ENCODE data around the gene ACRV1.
A peak's percentile ranks its signal among the peaks of the same experiment; 100 is the strongest.

Gene ACRV1

GRCh38 chr11:125624756-125625213 lies 55.9 kb downstream of the ACRV1 start, which contains the start of gene CHEK1:
Gene CHEK1, plus strand, starts transcription at chr11:125625163. Its CDS starts 1,606 bp downstream, at chr11:125626769.
- no peaks in the 10 kb centered on the region for H3K27me3 ChIP-seq (ENCODE audit: control insufficient read depth in 1 of 2, insufficient read depth in 2 of 2, low read length in 2 of 2)
- H3K27ac ChIP-seq (ENCODE audit: low read length), result peak within 1 kb of the TSS; percentile 90
- peaks cover 16% of the 10 kb centered on the region for H3K4me1 ChIP-seq (ENCODE audit: control insufficient read depth, insufficient read depth, low read length)
- H3K36me3 ChIP-seq (ENCODE audit: control insufficient read depth in 2 of 2, insufficient read depth in 2 of 2, low read length in 2 of 2), result peaks cover 8 to 18% of the 10 kb centered on the region in 2 donors
- peak within 1 kb of the TSS; percentile 88 to 91 for H3K4me3 ChIP-seq (ENCODE audit: low read length in 2 of 2)
- H3K9me3 ChIP-seq (ENCODE audit: control insufficient read depth in 2 of 2, low read length in 2 of 2), result no peaks in the 10 kb centered on the region
- H3K9ac ChIP-seq (ENCODE audit: low read length in 2 of 2), result peak within 1 kb of the TSS; percentile 77 to 89

DNA sequence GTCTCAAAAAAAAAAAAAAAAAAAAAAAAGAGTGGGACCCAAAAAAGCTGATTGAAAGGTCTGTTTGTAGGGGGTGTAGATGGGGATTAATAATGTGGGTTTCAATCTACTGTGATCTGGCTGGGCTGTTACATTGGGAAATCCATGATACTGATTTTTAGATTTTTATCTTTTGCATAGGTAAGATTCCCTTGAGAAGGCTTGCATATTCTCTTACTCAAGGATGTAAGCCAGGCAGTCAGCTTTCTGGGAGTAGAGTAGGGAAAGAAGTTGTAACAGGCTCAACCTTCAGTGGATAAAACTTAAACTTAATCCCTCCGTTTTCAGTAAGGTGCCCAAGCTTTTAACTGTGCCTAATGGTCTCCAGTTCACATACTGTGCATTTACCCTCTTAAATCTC lies 57.6 kb downstream of the ACRV1 start:
- Histone ChIP-seq H3K9ac (ENCODE audit: low read length in 2 of 2) (no peak overlapping the region), H3K27ac (ENCODE audit: low read length) (no peak overlapping the region), H3K36me3 (ENCODE audit: control insufficient read depth in 2 of 2, insufficient read depth in 2 of 2, low read length in 2 of 2) (peaks cover 19 to 32% of the 10 kb centered on the region in 2 donors), H3K4me3 (ENCODE audit: low read length in 2 of 2) (no peak overlapping the region), H3K27me3 (ENCODE audit: control insufficient read depth in 1 of 2, insufficient read depth in 2 of 2, low read length in 2 of 2) (no peaks in the 10 kb centered on the region), H3K4me1 (ENCODE audit: control insufficient read depth, insufficient read depth, low read length) (peaks cover 16% of the 10 kb centered on the region), H3K9me3 (ENCODE audit: control insufficient read depth in 2 of 2, low read length in 2 of 2) (no peaks in the 10 kb centered on the region)

DNA sequence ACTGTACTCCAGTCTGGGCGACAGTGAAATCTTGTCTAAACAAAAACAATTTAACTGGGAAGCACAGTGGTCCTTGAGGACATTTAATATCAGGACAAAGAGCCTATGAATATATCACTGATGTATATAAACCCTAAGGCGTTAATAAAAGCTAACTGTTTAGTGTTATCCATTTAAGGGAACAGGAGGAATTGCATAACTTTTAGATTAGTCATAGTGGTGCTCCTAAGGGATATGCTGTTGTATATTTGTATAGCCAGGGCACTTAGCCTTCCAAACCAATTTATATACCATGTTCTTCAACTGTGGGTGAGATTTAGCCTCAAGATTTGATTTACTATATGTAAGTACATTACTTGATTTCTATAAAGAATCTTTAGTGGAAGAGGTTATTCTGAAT lies 58.7 kb downstream of the ACRV1 start:
- Histone ChIP-seq H3K9me3 (ENCODE audit: control insufficient read depth in 2 of 2, low read length in 2 of 2) (no peaks in the 10 kb centered on the region), H3K36me3 (ENCODE audit: control insufficient read depth in 2 of 2, insufficient read depth in 2 of 2, low read length in 2 of 2) (peaks cover 24 to 42% of the 10 kb centered on the region in 2 donors), H3K4me1 (ENCODE audit: control insufficient read depth, insufficient read depth, low read length) (peaks cover 16% of the 10 kb centered on the region), H3K27me3 (ENCODE audit: control insufficient read depth in 1 of 2, insufficient read depth in 2 of 2, low read length in 2 of 2) (no peaks in the 10 kb centered on the region), H3K9ac (ENCODE audit: low read length in 2 of 2) (peak overlapping the region in 1 of 2 donors; percentile 32), H3K27ac (ENCODE audit: low read length) (no peak overlapping the region), H3K4me3 (ENCODE audit: low read length in 2 of 2) (no peak overlapping the region)
